Left lung (tissue), 10 donors: Measurements from ENCODE around the gene ZNF358. TPM values are rescaled to one million over a fixed set of nuclear protein-coding genes. Genes with fewer than 3 reads are reported as not detected.

Source experiments
- ATAC-seq: fragments of 200-7000 bp; cut with Tn5 transposase; one replicate; pipeline ENCODE4 v1.9.1; 2020; ENCODE audit warnings: moderate library complexity
- DNase-seq, 4 donors: peaks; one replicate each; pipeline ENCODE4 v3.0.0-alpha.2; 2013 to 2020
- H3K27ac ChIP-seq, 2 donors: fragments of 200-600 bp; sonication (generic) in 1 of 2; one replicate each; pipeline versions ENCODE4 v1.5.0 to v1.8.0; 2020 to 2021
- H3K27me3 ChIP-seq, 2 donors: fragments of 200-600 bp; sonication (generic) in 1 of 2; one replicate each; pipeline versions ENCODE4 v1.5.0 to v1.8.0; 2020 to 2021
- H3K36me3 ChIP-seq, 2 donors: fragments of 200-600 bp; sonication (generic) in 1 of 2; one replicate each; pipeline versions ENCODE4 v1.5.0 to v1.8.0; 2020 to 2021
- H3K4me1 ChIP-seq, 2 donors: fragments of 200-600 bp; one replicate each; pipeline ENCODE4 v1.8.0; 2021
- H3K4me3 ChIP-seq, 2 donors: fragments of 200-600 bp; sonication (generic) in 1 of 2; one replicate each; pipeline versions ENCODE4 v1.5.0 to v1.8.0; 2020 to 2021; ENCODE audit warnings: mild to moderate bottlenecking in 1 of 2
- H3K9me3 ChIP-seq, 2 donors: fragments of 200-600 bp; sonication (generic) in 1 of 2; one replicate each; pipeline versions ENCODE4 v1.5.0 to v1.8.0; 2020 to 2021
- CTCF ChIP-seq, 2 donors: fragments of 200-600 bp; sonication (generic) in 1 of 2; IDR thresholded peaks; one replicate each; pipeline versions ENCODE4 v1.5.0 to v1.8.0; 2021; ENCODE audit warnings: antibody characterized with exemption in 2 of 2
- intact Hi-C, 2 donors: fragments of 100-400 bp; cut with DNase I; formaldehyde crosslinking; loops; one replicate each; pipeline versions ENCODE4 v1.11.2 to v1.14.2; 2022
- polyA plus RNA-seq, 6 donors: library from polyadenylated mRNA; unstranded; fragments of 120-200 nt; gene quantifications; one replicate each; pipeline ENCODE4 v1.2.1, GENCODE V29; 2013; ENCODE audit not compliant: insufficient read length in 6 of 6
- total RNA-seq, 2 donors: library from RNA; stranded (reverse); fragmentation: NEBNext Ultra II Directional; extraction: Animal tissue kit (Norgen Biotek cat#: 25700); gene quantifications; one replicate each; pipeline ENCODE4 v1.2.1, GENCODE V29; 2021
- donor health status: DM: no; HTN: yes; CAD: no.
- donor health status: DM: no; HTN: no; CAD: no.

ZNF358 gene
- total and polyA plus RNA-seq, 8 donors, result 36.9 to 56.1 (median 45.3) TPM

GRCh38 chr19:7559102-7559501 lies 43.2 kb downstream of the ZNF358 start:
- no peak for ATAC-seq
- Histone ChIP-seq H3K9me3 (no peaks in the 10 kb centered on the region), H3K4me1 (no peaks in the 10 kb centered on the region)

GRCh38 chr19:7560255-7560654 lies 44.4 kb downstream of the ZNF358 start:
- H3K9me3 ChIP-seq, result no peaks in the 10 kb centered on the region
- H3K27ac ChIP-seq, result no peak overlapping the region
- no peak overlapping the region for H3K4me3 ChIP-seq
- no peaks in the 10 kb centered on the region for H3K4me1 ChIP-seq
- H3K36me3 ChIP-seq, result peaks cover 0 to 74% of the 10 kb centered on the region in 2 donors
- TF ChIP-seq CTCF (IDR thresholded peaks at IDR 0.05), result no peak
- no peak for ATAC-seq
- intact Hi-C loops, result loop anchor here in 1 of 2 donors (10.0 kb wide), 1 partner anchor 245 kb away; no protein-coding TSS in a partner anchor
- DNase-seq, result no peak
- H3K27me3 ChIP-seq, result no peaks in the 10 kb centered on the region

More at GRCh38 chr19:7559102-7559501, 43.2 kb downstream of the ZNF358 start:
- no peak for DNase-seq
- H3K36me3 ChIP-seq, result peaks cover 0 to 86% of the 10 kb centered on the region in 2 donors
- no peak overlapping the region for H3K27ac ChIP-seq
- intact Hi-C loops, result no loop called here
- no peak overlapping the region for H3K4me3 ChIP-seq
- no peaks in the 10 kb centered on the region for H3K27me3 ChIP-seq
- TF ChIP-seq CTCF (IDR thresholded peaks at IDR 0.05), result no peak

- no peak for ATAC-seq
- no peak for TF ChIP-seq CTCF (IDR thresholded peaks at IDR 0.05)
- H3K4me3 ChIP-seq, result no peak overlapping the region
- H3K27ac ChIP-seq, result no peak overlapping the region
- no peaks in the 10 kb centered on the region for H3K4me1 ChIP-seq
- DNase-seq, result no peak
- H3K9me3 ChIP-seq, result no peaks in the 10 kb centered on the region
- intact Hi-C loops, result loop anchor here in 1 of 2 donors (10.0 kb wide), 1 partner anchor 243 kb away; no protein-coding TSS in a partner anchor
- H3K27me3 ChIP-seq, result no peaks in the 10 kb centered on the region
- H3K36me3 ChIP-seq, result peaks cover 0 to 63% of the 10 kb centered on the region in 2 donors
These were observed 45.4 kb downstream of the ZNF358 start for GRCh38 chr19:7561325-7561724.

- intact Hi-C loops, result loop anchor here in 1 of 2 donors (10.0 kb wide), 1 partner anchor 242 kb away; no protein-coding TSS in a partner anchor
- peaks cover 0 to 49% of the 10 kb centered on the region in 2 donors for H3K36me3 ChIP-seq
- no peak for TF ChIP-seq CTCF (IDR thresholded peaks at IDR 0.05)
- DNase-seq, result no peak
- H3K4me1 ChIP-seq, result no peaks in the 10 kb centered on the region
- H3K27ac ChIP-seq, result no peak overlapping the region
- no peak overlapping the region for H3K4me3 ChIP-seq
- no peaks in the 10 kb centered on the region for H3K27me3 ChIP-seq
- no peaks in the 10 kb centered on the region for H3K9me3 ChIP-seq
- peak; percentile 35 for ATAC-seq
These were observed 46.9 kb downstream of the ZNF358 start for GRCh38 chr19:7562646-7563393.

- Histone ChIP-seq H3K9me3 (no peaks in the 10 kb centered on the region), H3K27ac (no peak overlapping the region), H3K27me3 (no peaks in the 10 kb centered on the region), H3K36me3 (peaks cover 0 to 28% of the 10 kb centered on the region in 2 donors), H3K4me1 (no peaks in the 10 kb centered on the region), H3K4me3 (no peak overlapping the region)
- ATAC-seq (no peak), DNase-seq (no peak)
- intact Hi-C loops, result loop anchor here in 1 of 2 donors (10.0 kb wide), 1 partner anchor 240 kb away; no protein-coding TSS in a partner anchor
- TF ChIP-seq CTCF (IDR thresholded peaks at IDR 0.05), result no peak
These were observed 49.0 kb downstream of the ZNF358 start for GRCh38 chr19:7564866-7565265.
